GM13976 (cell line): ENCODE data around the gene MVK.

Experiments used
- DNase-seq: peaks from one replicate; pipeline ENCODE4 v3.0.0; 2012; ENCODE audit warnings: low spot score
- in situ Hi-C: fragments of 300-500 bp; cut with MboI; formaldehyde crosslinking; loops from one replicate; pipeline ENCODE4 v1.12.0; 2022; ENCODE audit warnings: low sequenced_read_pairs, mixed read lengths, inconsistent platforms; ENCODE audit not compliant: unreplicated experiment
- TF ChIP-seq, protein P1 (sequence below): IDR thresholded peaks from 2 replicates; pipeline ENCODE4 v1.5.1; 2012; ENCODE audit warnings: borderline replicate concordance, mild to moderate bottlenecking; ENCODE audit not compliant: insufficient read depth; ENCODE audit errors: extremely low read depth, missing control alignments, control extremely low read depth

Gene MVK

DNA sequence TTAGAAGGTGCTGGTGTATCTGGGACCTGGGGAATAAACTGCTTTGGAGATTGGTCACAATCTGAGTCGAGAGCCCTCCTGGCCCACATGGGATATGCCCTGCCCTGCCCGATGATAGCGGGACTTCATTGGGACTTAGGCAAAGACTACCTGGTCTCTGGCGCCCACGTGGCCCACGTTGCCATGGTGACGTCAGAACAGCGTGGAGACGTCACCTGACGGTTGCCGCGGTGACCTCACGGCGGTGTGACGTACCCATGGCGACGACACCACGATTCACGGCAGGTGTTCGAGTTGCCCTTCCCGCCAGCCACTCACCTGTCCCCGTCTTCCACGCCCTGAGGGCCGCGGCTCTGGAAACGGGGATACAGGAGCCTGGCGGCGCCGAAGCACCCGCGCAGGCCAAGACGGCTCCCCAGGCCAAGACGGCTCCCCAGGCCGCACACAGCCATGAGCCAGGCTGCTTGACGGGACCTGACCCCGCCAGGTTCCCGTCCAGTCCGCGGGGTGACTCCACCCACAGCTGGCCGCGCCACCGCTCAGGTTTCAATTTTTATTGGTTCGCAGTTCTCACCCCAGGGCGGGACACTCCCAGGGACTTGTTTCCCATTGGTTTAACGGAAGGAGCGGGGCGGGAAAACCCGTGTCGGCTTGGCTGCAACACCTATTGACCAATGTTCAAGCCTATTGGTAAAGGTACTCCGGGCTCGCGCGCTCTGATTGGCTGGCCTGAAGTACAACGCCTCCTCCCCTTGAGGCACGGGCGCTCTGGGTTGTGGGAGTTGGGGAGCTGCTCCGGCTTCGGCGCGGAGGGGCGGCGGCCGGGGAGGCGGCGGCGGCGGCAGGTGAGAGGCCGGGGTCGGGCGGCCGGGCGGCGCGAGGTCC, at the start of gene MVK, which contains the start of gene MMAB:
TSS of gene MVK (plus strand) at position 766 of the 885 bp plus-strand sequence. CDS start 1,029 bp downstream, outside the sequence.
TSS of gene MMAB (minus strand) at position 476 of the 885 bp plus-strand sequence. CDS start at position 452, 24 bp downstream.
- in situ Hi-C loops, result no loop called here
- TF ChIP-seq, protein P1, sequence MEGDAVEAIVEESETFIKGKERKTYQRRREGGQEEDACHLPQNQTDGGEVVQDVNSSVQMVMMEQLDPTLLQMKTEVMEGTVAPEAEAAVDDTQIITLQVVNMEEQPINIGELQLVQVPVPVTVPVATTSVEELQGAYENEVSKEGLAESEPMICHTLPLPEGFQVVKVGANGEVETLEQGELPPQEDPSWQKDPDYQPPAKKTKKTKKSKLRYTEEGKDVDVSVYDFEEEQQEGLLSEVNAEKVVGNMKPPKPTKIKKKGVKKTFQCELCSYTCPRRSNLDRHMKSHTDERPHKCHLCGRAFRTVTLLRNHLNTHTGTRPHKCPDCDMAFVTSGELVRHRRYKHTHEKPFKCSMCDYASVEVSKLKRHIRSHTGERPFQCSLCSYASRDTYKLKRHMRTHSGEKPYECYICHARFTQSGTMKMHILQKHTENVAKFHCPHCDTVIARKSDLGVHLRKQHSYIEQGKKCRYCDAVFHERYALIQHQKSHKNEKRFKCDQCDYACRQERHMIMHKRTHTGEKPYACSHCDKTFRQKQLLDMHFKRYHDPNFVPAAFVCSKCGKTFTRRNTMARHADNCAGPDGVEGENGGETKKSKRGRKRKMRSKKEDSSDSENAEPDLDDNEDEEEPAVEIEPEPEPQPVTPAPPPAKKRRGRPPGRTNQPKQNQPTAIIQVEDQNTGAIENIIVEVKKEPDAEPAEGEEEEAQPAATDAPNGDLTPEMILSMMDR, result no peak
- DNase-seq, result peak; percentile 99

DNA sequence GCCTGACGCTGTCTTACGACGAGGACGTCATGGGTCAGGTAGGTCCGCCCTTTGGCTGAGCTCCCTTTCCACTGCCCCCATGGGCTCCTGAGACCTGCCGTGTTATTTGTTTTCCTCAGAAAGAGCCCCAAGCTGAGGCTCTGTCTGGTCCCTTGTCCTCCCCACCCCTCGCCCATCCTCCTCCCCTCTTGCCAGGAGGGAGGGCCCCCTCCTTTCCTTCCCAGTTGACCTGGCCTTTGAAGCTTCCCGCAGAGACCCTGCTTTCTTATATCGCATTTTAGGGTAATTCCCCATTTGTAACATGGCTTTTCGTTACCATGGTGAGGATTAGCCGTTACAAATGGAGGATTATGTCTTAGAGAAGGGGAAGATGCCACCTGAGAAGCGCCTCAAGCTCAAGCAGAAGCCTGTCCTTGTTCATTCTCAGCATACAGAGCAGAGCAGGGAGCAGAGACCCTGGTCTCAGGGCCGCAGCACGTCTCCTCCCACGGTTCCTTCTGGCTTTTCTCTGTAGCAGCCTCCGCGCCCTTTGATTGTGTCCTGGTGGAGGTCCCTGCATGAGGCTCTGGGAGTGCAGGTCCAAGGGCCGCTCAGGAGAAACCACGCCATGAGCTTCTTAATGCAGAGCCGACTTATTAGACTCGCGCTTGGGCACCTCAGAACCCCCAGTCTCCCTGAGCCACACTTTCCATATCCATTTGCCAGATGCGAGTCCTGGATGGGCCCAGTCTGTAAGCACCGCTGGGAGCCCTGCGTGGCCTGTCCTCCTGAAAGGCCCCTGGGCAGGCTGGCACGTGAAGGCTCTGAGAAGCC, 48.9 kb upstream of the MVK start:
- in situ Hi-C loops, result no loop called here
- TF ChIP-seq, protein P1, result no peak
- DNase-seq, result no peak

DNA sequence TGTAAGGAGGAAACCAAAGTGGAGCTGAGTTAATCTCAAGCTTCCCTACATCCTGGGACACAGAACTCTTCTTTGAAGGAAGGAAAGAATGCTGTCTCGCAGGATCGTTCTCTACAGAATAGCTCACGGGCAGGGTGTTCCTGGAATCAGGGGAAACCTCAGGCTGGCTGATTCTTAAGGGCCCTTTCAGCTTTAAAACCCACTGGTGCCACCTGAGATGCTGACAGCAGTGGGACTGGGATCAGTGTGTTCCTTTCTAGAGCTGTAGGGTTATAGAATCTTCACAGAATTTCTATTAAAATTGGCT, 48.4 kb upstream of the MVK start:
- TF ChIP-seq, protein P1, result no peak
- in situ Hi-C loops, result no loop called here
- DNase-seq, result no peak

DNA sequence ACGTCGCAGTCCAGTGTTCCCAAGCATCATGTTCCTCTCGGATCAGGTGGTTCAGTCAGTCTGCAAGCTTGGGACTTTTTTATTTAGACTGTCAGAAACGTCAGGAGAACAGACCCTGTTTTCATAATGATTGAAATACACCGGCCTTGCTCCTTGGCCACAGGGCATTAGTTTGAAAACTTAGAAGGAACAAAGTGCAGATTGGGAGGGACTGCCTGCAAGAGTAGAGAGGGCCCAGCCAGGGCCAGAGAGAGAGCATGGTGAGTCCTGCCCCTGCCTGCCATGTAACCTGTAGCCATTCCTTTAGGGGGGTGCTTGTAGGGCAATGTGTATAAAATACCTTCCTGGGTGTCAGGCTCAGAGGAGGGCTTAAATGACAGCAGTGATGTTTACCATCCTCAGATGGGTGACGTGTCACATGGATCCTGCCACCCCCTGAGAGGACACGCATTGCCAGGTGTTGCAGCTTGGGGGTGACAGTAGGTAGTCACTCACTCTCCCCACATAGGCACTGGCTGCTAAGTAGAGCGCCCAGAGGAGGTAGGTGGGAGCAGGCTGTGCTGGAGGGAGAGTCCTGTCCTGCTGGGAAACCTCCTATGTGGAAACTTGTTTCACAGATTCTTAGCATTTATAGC, 46.0 kb upstream of the MVK start:
- in situ Hi-C loops, result no loop called here
- TF ChIP-seq, protein P1, result no peak
- no peak for DNase-seq

DNA sequence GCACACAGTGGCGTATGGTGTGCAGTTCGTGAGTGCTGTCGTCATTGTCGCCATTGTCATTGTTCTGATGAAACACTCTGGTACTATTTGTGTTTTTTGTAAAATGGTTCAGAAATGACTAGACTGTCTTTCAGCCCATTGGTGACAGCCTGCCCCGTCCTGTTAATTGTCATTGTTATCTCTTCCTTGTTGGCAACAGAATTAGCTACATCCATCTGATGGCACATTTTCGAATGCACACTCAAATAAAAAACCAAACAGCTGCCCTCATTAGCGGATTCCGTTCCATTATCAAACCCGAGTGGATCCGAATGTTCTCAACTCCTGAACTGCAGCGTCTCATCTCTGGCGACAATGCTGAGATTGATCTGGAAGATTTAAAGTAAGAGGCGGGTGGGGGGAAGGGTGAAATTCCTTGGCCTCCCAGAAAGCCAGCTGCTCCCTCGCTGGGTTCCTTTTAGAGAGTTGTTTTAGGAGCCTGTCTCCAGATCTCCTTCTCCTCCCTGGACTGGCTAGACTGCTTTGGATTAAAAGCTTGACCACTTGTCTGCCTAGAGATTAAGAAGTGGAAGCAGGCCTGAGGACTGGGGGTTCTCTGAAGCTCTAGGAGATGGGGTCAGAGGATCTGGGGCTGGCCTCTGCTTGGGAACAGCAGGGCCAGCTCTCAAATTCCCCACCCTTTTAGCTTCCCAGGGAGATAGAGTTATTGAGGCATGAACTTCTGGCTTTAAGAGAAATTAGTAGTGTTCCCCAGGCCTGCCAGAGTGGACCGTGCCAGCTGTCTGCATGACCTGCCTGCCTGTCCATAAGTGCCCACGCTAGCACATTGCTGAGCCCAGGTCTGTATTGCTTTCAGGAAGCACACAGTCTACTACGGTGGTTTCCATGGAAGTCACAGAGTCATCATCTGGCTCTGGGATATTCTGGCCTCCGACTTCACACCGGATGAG, 43.6 kb upstream of the MVK start:
- TF ChIP-seq, protein P1, result no peak
- in situ Hi-C loops, result no loop called here
- no peak for DNase-seq

DNA sequence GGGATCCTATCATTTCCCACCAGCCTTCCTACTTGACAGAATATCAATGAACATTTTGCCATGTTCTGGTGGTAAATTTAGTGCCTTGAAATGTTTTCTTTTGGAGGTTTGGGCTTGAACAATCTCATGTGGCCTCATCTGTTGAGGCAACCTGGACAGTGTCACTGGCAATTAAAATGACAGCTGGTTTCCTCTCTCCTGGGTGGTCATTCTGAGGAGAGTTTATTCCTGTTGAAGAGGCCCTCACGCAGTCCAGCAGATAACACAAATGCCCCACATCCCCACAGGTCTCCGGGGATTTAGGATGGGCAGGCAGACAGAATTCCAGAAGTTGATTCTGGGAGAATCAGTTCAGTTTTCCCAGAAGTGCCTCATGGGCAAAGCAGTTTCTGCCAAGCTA, 42.2 kb upstream of the MVK start:
- in situ Hi-C loops, result no loop called here
- TF ChIP-seq, protein P1, result no peak
- no peak for DNase-seq
